ENCODE data around the gene PRKN.

Gene PRKN

DNA sequence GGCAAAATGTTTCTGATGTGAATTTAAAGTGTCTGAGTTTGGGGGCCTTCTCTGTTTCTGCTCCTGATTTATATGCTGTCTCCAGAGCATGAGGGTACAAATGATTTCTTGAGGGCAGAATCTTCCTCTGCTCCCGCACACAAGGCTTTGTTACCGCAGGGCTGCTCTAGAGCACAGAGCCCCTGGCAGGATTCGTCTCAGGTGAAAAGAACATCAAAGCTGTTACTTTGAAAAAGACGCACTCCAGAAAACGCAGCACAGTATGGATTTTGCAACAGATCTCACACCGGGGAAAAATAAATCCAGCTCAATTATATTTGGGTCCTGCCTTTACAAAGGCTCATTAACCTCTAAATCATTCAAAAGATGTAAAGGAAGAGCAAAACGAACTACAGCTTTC, 577.3 kb downstream of the PRKN start:
- H3K4me3 ChIP-seq (ENCODE audit: low read depth, low read length) = no peak overlapping the region
- TF ChIP-seq MYC (IDR thresholded peaks at IDR 0.05; ENCODE audit: low read depth, low read length) (no peak), POLR2A (IDR thresholded peaks at IDR 0.05; ENCODE audit: extremely low read depth, insufficient read length) (no peak)
- TF ChIP-seq, protein P1, sequence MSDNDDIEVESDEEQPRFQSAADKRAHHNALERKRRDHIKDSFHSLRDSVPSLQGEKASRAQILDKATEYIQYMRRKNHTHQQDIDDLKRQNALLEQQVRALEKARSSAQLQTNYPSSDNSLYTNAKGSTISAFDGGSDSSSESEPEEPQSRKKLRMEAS (IDR thresholded peaks at IDR 0.05; ENCODE audit: low read depth, low read length) = no peak
- TF ChIP-seq, protein P2, sequence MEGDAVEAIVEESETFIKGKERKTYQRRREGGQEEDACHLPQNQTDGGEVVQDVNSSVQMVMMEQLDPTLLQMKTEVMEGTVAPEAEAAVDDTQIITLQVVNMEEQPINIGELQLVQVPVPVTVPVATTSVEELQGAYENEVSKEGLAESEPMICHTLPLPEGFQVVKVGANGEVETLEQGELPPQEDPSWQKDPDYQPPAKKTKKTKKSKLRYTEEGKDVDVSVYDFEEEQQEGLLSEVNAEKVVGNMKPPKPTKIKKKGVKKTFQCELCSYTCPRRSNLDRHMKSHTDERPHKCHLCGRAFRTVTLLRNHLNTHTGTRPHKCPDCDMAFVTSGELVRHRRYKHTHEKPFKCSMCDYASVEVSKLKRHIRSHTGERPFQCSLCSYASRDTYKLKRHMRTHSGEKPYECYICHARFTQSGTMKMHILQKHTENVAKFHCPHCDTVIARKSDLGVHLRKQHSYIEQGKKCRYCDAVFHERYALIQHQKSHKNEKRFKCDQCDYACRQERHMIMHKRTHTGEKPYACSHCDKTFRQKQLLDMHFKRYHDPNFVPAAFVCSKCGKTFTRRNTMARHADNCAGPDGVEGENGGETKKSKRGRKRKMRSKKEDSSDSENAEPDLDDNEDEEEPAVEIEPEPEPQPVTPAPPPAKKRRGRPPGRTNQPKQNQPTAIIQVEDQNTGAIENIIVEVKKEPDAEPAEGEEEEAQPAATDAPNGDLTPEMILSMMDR (IDR thresholded peaks at IDR 0.05; ENCODE audit: low read depth, low read length) = no peak
- DNase-seq (ENCODE audit: low read depth) = no peak

DNA sequence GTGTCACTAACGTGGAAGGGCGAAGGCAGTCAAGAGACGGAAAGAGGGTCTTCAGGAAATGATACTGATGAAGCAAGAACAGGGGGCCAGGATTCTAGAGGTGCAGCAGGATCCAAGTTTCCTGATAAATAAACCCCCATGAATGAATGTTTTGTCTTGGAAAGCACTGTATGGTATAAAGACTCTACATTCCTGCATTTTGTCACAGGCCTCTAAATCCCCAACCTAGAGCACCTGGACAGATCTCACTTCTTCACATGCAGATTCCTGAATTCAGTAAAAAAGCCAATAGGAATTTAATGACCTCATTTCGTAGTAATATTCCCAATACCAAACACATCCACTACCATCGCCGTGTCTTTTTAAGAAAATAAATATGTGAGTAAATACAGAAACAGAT, 577.8 kb downstream of the PRKN start:
- TF ChIP-seq, protein P2 (IDR thresholded peaks at IDR 0.05; ENCODE audit: low read depth, low read length) = no peak
- TF ChIP-seq POLR2A (IDR thresholded peaks at IDR 0.05; ENCODE audit: extremely low read depth, insufficient read length) (no peak), MYC (IDR thresholded peaks at IDR 0.05; ENCODE audit: low read depth, low read length) (no peak)
- TF ChIP-seq, protein P1 (IDR thresholded peaks at IDR 0.05; ENCODE audit: low read depth, low read length) = no peak
- H3K4me3 ChIP-seq (ENCODE audit: low read depth, low read length) = no peak overlapping the region
- DNase-seq (ENCODE audit: low read depth) = no peak

- no peak overlapping the region for H3K4me3 ChIP-seq (ENCODE audit: low read depth, low read length)
- no peak for TF ChIP-seq POLR2A (IDR thresholded peaks at IDR 0.05; ENCODE audit: extremely low read depth, insufficient read length)
- TF ChIP-seq, protein P2 (IDR thresholded peaks at IDR 0.05; ENCODE audit: low read depth, low read length) = no peak
- TF ChIP-seq, protein P1 (IDR thresholded peaks at IDR 0.05; ENCODE audit: low read depth, low read length) = no peak
- TF ChIP-seq MYC (IDR thresholded peaks at IDR 0.05; ENCODE audit: low read depth, low read length) = no peak
- DNase-seq (ENCODE audit: low read depth) = no peak
These were observed 579.8 kb downstream of the PRKN start for GRCh38 chr6:162147805-162148204.

GRCh38 chr6:162147281-162147680, 580.3 kb downstream of the PRKN start:
- H3K4me3 ChIP-seq (ENCODE audit: low read depth, low read length) = no peak overlapping the region
- TF ChIP-seq, protein P1 (IDR thresholded peaks at IDR 0.05; ENCODE audit: low read depth, low read length) = no peak
- TF ChIP-seq POLR2A (IDR thresholded peaks at IDR 0.05; ENCODE audit: extremely low read depth, insufficient read length) (no peak), MYC (IDR thresholded peaks at IDR 0.05; ENCODE audit: low read depth, low read length) (no peak)
- TF ChIP-seq, protein P2 (IDR thresholded peaks at IDR 0.05; ENCODE audit: low read depth, low read length) = no peak
- DNase-seq (ENCODE audit: low read depth) = no peak

DNA sequence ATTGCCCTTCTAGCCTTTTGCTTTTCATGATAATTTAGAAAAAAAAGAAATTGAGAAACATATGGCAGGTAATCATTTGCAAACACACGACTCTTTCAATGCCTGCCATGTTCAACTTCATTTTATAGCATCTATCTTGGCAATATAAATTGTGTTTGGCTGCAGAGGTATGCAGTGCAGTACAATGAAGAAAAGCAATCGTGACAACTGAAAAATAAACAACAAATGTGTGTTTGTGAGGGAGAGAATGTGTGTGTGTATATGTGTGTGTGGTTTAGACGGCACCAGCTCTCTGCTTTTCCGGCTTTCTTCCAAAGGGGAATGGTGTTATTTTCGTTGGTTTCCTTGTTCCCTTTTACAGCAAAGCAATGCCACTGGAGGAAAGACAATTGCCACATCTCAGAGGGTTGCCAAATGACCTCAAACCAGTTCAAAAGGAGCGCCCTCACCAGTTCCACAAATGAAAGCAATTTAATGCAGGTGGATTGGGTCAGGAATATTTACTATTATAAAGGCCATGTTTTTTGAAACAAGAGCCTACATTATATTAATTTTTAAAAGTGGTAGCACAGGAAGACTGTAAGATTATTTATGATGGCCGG, 587.2 kb downstream of the PRKN start:
- no peak overlapping the region for H3K4me3 ChIP-seq (ENCODE audit: low read depth, low read length)
- TF ChIP-seq, protein P2 (IDR thresholded peaks at IDR 0.05; ENCODE audit: low read depth, low read length) = no peak
- TF ChIP-seq MYC (IDR thresholded peaks at IDR 0.05; ENCODE audit: low read depth, low read length) (no peak), POLR2A (IDR thresholded peaks at IDR 0.05; ENCODE audit: extremely low read depth, insufficient read length) (no peak)
- TF ChIP-seq, protein P1 (IDR thresholded peaks at IDR 0.05; ENCODE audit: low read depth, low read length) = no peak
- no peak for DNase-seq (ENCODE audit: low read depth)
